Measurements from ENCODE around the gene STK40. TPM values are rescaled to one million over a fixed set of nuclear protein-coding genes. Genes with fewer than 3 reads are reported as not detected.

STK40 gene
- total and polyA plus RNA-seq, 9 of the 15 experiments (the other 6 are each of a cell fraction or from before 2014, with no cell fraction given) = 0.69 to 94.3 (median 39.1) TPM

DNA sequence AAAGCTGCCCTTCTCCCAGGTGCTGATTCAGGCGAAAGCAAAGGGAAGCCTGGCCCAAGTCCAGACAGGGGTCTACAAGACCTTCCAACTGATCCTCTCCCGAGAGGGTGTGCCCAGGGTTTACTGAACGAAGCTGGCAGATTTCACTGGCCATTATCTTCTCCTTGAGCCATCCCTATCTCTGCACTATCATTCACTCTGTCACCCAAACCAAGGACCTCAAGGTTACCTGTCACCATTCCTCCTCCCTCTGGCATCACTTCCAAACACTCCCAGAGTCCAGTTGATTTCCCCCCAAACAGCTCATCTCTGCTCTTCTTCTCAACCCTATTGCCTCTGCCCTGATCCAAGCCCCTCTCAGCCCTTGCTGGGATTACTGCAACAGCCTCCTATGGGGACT, 4.9 kb downstream of the STK40 start:
- H3K9me3 ChIP-seq (replicated peaks; ENCODE audit: control insufficient read depth, insufficient read depth, low read depth, low read length) = no peaks in the 10 kb centered on the region
- H4K20me1 ChIP-seq (replicated peaks; ENCODE audit: control insufficient read depth, insufficient read depth, low read length) = peaks cover 24% of the 10 kb centered on the region; the same call in 1 of the 2 replicates
- H3K4me1 ChIP-seq (replicated peaks in 1 of 2; ENCODE audit: control insufficient read depth in 2 of 2, insufficient read depth in 2 of 2, low read length in 2 of 2) = peaks cover 22 to 24% of the 10 kb centered on the region in 2 experiments
- DNase-seq (ENCODE audit: extremely low read depth in 1 of 4, low spot score in 3 of 4) (no peak), FAIRE-seq (no peak), ATAC-seq (no peak)
- no peak overlapping the region for H3K4me3 ChIP-seq
- H2AFZ ChIP-seq (ENCODE audit: low read depth, low read length) = no peak overlapping the region
- in situ Hi-C loops (cut with MboI) = no loop called here
- no TSS peak for BruUV-seq (replicated peaks)
- POLR2A ChIA-PET = interaction anchor here (1.8 to 2.9 kb wide), 2 partner anchors 8 to 11 kb away, joined by 5 to 13 read pairs; no protein-coding TSS in a partner anchor
- H3K36me3 ChIP-seq (ENCODE audit: control insufficient read depth, insufficient read depth, low read length) = peaks cover 42% of the 10 kb centered on the region
- H3K27ac ChIP-seq (ENCODE audit: extremely low read depth, low read depth, low read length) = no peak overlapping the region
- H3K27me3 ChIP-seq (ENCODE audit: control insufficient read depth in 2 of 2, insufficient read depth in 2 of 2, low read length in 2 of 2) = no peaks in the 10 kb centered on the region
- peaks cover 4% of the 10 kb centered on the region for H3K9me1 ChIP-seq (ENCODE audit: control insufficient read depth, insufficient read depth, low read length)
- H3K79me2 ChIP-seq (ENCODE audit: control insufficient read depth, insufficient read depth, low read length) = peaks cover 93% of the 10 kb centered on the region
- CTCF ChIA-PET (ENCODE audit: low intra/inter-chr PET ratio) = no interaction called here
- intact Hi-C loops (cut with micrococcal nuclease) = no loop called here
- H3K4me2 ChIP-seq (ENCODE audit: insufficient read depth, low read length) = no peak overlapping the region
- no peak for TF ChIP-seq SRSF3 (IDR thresholded peaks at IDR 0.05; ENCODE audit: insufficient read depth, low read length)
- peak; percentile 48; the same call in 1 of the 2 replicates for TF ChIP-seq SUPT5H (IDR thresholded peaks at IDR 0.05)
- no peak for TF ChIP-seq TRIM24 (IDR thresholded peaks at IDR 0.05)
- H3K9ac ChIP-seq (ENCODE audit: insufficient read depth in 1 of 2, low read depth in 2 of 2, low read length in 2 of 2) = no peak overlapping the region; a peak in 1 of 4 replicates
- 61% methylated on average over 3 of the region's 3 CpGs for WGBS (ENCODE audit: insufficient coverage, low coverage, missing lambda C conversion rate)

DNA sequence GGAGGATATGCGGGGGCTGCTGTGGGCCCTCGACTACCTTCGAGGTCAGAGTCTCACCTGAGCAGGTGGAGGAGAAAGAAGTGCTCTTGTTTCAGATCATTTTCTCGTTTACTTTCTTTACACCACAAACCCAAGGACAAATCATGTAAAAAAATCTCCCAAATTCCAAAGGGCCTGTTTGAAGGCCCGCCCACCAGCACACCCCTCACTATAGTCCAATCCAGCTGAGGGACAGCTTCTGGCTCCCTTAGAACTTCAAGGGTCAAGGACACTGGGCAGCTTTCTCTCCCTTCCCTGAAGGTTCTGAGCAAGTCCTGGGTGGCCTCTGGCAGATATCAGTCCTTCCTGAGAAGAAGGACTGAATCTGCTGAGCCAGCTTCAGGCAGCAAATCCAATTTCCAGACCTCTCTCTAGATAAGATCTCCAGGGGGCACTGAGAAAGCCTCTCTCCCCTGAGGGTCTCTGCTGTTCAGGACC, 5.5 kb downstream of the STK40 start:
- FAIRE-seq (no peak), ATAC-seq (no peak), DNase-seq (ENCODE audit: extremely low read depth in 1 of 4, low spot score in 3 of 4) (no peak)
- no peaks in the 10 kb centered on the region for H3K27me3 ChIP-seq (ENCODE audit: control insufficient read depth in 2 of 2, insufficient read depth in 2 of 2, low read length in 2 of 2)
- H3K9me3 ChIP-seq (replicated peaks; ENCODE audit: control insufficient read depth, insufficient read depth, low read depth, low read length) = no peaks in the 10 kb centered on the region
- H3K36me3 ChIP-seq (ENCODE audit: control insufficient read depth, insufficient read depth, low read length) = peaks cover 46% of the 10 kb centered on the region
- WGBS (ENCODE audit: insufficient coverage, low coverage, missing lambda C conversion rate) = 66% methylated on average over 5 of the region's 5 CpGs
- peaks cover 4% of the 10 kb centered on the region for H3K9me1 ChIP-seq (ENCODE audit: control insufficient read depth, insufficient read depth, low read length)
- CTCF ChIA-PET (ENCODE audit: low intra/inter-chr PET ratio) = no interaction called here
- no TSS peak for BruUV-seq (replicated peaks)
- no peak overlapping the region for H3K4me2 ChIP-seq (ENCODE audit: insufficient read depth, low read length)
- 0 out of 2 replicates have a peak, but pooled peaks have one; percentile 23 for TF ChIP-seq C11orf30 (IDR thresholded peaks at IDR 0.05; ENCODE audit: low read depth)
- peak; percentile 42; the same call in 1 of the 2 replicates for TF ChIP-seq ZNF316 (IDR thresholded peaks at IDR 0.05)
- TF ChIP-seq GTF2E2 (tag; IDR thresholded peaks at IDR 0.05) = no peak
- H3K4me3 ChIP-seq = no peak overlapping the region
- H3K4me1 ChIP-seq (replicated peaks in 1 of 2; ENCODE audit: control insufficient read depth in 2 of 2, insufficient read depth in 2 of 2, low read length in 2 of 2) = peaks cover 22 to 29% of the 10 kb centered on the region in 2 experiments
- peaks cover 22% of the 10 kb centered on the region; the same call in 1 of the 2 replicates for H4K20me1 ChIP-seq (replicated peaks; ENCODE audit: control insufficient read depth, insufficient read depth, low read length)
- in situ Hi-C loops (cut with MboI) = no loop called here
- POLR2A ChIA-PET = interaction anchor here (1.8 to 2.9 kb wide), 2 partner anchors 9 to 11 kb away, joined by 5 to 13 read pairs; no protein-coding TSS in a partner anchor
- H3K27ac ChIP-seq (ENCODE audit: extremely low read depth, low read depth, low read length) = no peak overlapping the region
- intact Hi-C loops (cut with micrococcal nuclease) = no loop called here
- peaks cover 93% of the 10 kb centered on the region for H3K79me2 ChIP-seq (ENCODE audit: control insufficient read depth, insufficient read depth, low read length)
- no peak overlapping the region for H2AFZ ChIP-seq (ENCODE audit: low read depth, low read length)
- H3K9ac ChIP-seq (ENCODE audit: insufficient read depth in 1 of 2, low read depth in 2 of 2, low read length in 2 of 2) = no peak overlapping the region; a peak in 1 of 4 replicates
